Adrenal gland (tissue), 12 donors: ENCODE data around the gene TNFRSF14. TPM values are rescaled to one million over a fixed set of nuclear protein-coding genes. Genes with fewer than 3 reads are reported as not detected.

ENCODE experiments used
- DNase-seq, 7 donors: peaks; one replicate each; pipeline ENCODE4 v3.0.0-alpha.2; 2019 to 2020
- H3K27ac ChIP-seq, 5 donors: fragments of 200-600 bp; sonication (generic) in 4 of 5; 1 replicate in 3 of 5; 2 replicates in 2 of 5; pipeline versions ENCODE4 v1.5.1 to v1.8.0; 2016 to 2020; ENCODE audit warnings: mild to moderate bottlenecking in 1 of 5
- H3K27me3 ChIP-seq: fragments of 200-600 bp; 2 replicates; pipeline ENCODE4 v1.8.0; 2021
- H3K36me3 ChIP-seq, 2 donors: fragments of 200-600 bp; replicated peaks in 1 of 2; 1 replicate in 1 of 2; 2 replicates in 1 of 2; pipeline versions ENCODE4 v1.5.1 to v1.8.0; 2018 to 2022
- H3K4me1 ChIP-seq, 2 donors: fragments of 200-600 bp; replicated peaks in 1 of 2; 1 replicate in 1 of 2; 2 replicates in 1 of 2; pipeline versions ENCODE4 v1.5.1 to v1.8.0; 2018 to 2021
- H3K4me3 ChIP-seq, 4 donors: fragments of 200-600 bp; sonication (generic) in 3 of 4; one replicate each; pipeline ENCODE4 v1.5.1; 2016 to 2018
- H3K9me3 ChIP-seq, 3 donors: fragments of 200-600 bp; sonication (generic) in 1 of 3; replicated peaks in 1 of 3; 1 replicate in 2 of 3; 2 replicates in 1 of 3; pipeline versions ENCODE4 v1.5.1 to v1.8.0; 2016 to 2021
- CTCF ChIP-seq, 6 experiments: fragments of 450-650 bp in 4 of 6; fragments of 200-600 bp in 2 of 6; sonication (generic) in 1 of 6; IDR thresholded peaks; 1 replicate in 5 of 6; 2 replicates in 1 of 6; pipeline versions ENCODE4 v1.5.1 to v1.8.0; 2016 to 2021; ENCODE audit warnings: antibody characterized with exemption in 6 of 6, mild to moderate bottlenecking in 2 of 6, moderate library complexity in 1 of 6
- POLR2A ChIP-seq, 2 donors: fragments of 450-650 bp; IDR thresholded peaks; one replicate each; pipeline ENCODE4 v1.6.1; 2017; ENCODE audit warnings: antibody characterized with exemption in 2 of 2, mild to moderate bottlenecking in 2 of 2, moderate library complexity in 1 of 2
- WGBS, 4 donors: extraction: QIAGEN DNeasy Blood & Tissue Kit in 2 of 4; methylation state at CpG; one replicate each; pipeline versions ENCODE4 v1.1.5 to v1.1.7; 2013 to 2017; 5-methylcytosine and 5-hydroxymethylcytosine counted together
- intact Hi-C, 2 donors: fragments of 100-400 bp; cut with DNase I; formaldehyde crosslinking; loops; one replicate each; pipeline versions ENCODE4 v1.14.1 to v1.15.0; 2022 to 2023
- polyA plus RNA-seq, 3 donors: library from polyadenylated mRNA; stranded (reverse); fragments of 200-250 nt in 2 of 3; fragments of 350-450 nt in 1 of 3; fragmentation: Illumina TruSeq in 1 of 3; extraction: RNeasy Lipid Tissue Mini Kit (QIAGEN cat#74804) in 1 of 3; gene quantifications; one replicate each; pipeline ENCODE4 v1.2.3, GENCODE V29; 2013 to 2014
- total RNA-seq, 9 donors: library from RNA; depleted of rRNA in 4 of 9; stranded (reverse); fragments of >200 nt in 4 of 9; fragments of 120-200 nt in 1 of 9; fragmentation: NEBNext Ultra II Directional in 1 of 9; extraction: Animal tissue kit (Norgen Biotek cat#: 25700) in 1 of 9; gene quantifications; one replicate each; pipeline versions ENCODE4 v1.1.0 to v1.2.4, GENCODE V29; 2013 to 2023
- donor health status: healthy with polysubstance abuse.
- donor health status: Bipolar disorder and iron deficiency.
- donor health status: DM: yes; HTN: yes; CAD: no.
- donor health status: DM: no; HTN: no; CAD: no.
- donor health status: DM: no; HTN: no; CAD: no.
- donor health status: DM: yes; HTN: yes; CAD: no.

TNFRSF14 gene
- total and polyA plus RNA-seq, 12 donors: 7.0 to 554 (median 116) TPM

DNA sequence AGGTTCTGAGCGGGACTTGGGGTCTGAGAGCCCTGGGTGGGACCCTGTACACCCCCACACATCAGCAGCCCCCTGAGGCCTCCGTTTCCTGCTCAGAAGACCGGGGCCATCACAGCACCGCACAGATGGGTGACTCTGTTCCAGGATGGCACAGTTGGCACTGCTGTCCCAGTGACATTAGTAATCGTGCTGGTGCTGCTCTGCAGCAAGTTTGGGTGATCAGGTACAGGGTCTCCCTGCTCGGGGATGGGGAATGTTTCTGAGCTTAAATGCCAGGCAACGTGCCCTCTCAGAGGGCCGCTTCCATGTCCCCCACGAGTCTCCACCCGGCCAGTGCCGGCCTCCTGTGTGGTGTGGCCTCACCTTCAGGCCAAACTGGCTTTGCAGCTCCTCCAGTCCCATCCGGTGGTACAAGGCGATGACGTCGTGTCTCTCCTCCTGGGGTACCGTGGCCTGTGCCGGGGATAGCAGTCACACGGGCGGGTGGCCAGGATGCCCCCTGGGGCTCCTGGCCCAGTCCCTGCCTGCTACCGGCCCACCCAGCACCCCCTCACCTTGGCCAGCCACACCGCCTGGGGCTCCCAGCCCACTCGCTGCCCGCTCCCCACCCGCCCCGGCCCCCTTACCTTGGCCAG is 47.5 kb downstream of the TNFRSF14 start:
- TF ChIP-seq CTCF (IDR thresholded peaks at IDR 0.05) (no peak), POLR2A (IDR thresholded peaks at IDR 0.05) (no peak)
- Histone ChIP-seq H3K9me3 (peaks cover 0 to 9% (median 0%) of the 10 kb centered on the region in 3 donors), H3K4me1 (no peaks in the 10 kb centered on the region), H3K27me3 (peaks cover 4% of the 10 kb centered on the region), H3K36me3 (no peaks in the 10 kb centered on the region), H3K27ac (no peak overlapping the region), H3K4me3 (no peak overlapping the region)
- intact Hi-C loops: no loop called here
- WGBS, 4 donors: 84 to 90% (median 85%) methylated on average over 17 to 25 of the region's 25 CpGs
- DNase-seq: peak in 2 of 7 donors; percentile 7 to 13

- Histone ChIP-seq H3K27ac (no peak overlapping the region), H3K27me3 (peaks cover 4% of the 10 kb centered on the region), H3K4me3 (no peak overlapping the region), H3K4me1 (no peaks in the 10 kb centered on the region), H3K36me3 (no peaks in the 10 kb centered on the region), H3K9me3 (peaks cover 0 to 2% (median 0%) of the 10 kb centered on the region in 3 donors)
- intact Hi-C loops: no loop called here
- TF ChIP-seq POLR2A (IDR thresholded peaks at IDR 0.05) (no peak), CTCF (IDR thresholded peaks at IDR 0.05) (no peak)
- DNase-seq: peak in 2 of 7 donors; percentile 9 to 15
- 76 to 91% (median 88%) methylated on average over 2 to 19 of the region's 19 CpGs for WGBS, 4 donors
Measured at GRCh38 chr1:2604156-2604843, 48.1 kb downstream of the TNFRSF14 start.

GRCh38 chr1:2604844-2605508 is 48.8 kb downstream of the TNFRSF14 start:
- TF ChIP-seq POLR2A (IDR thresholded peaks at IDR 0.05): no peak
- no peak for TF ChIP-seq CTCF (IDR thresholded peaks at IDR 0.05)
- Histone ChIP-seq H3K27ac (no peak overlapping the region), H3K4me1 (no peaks in the 10 kb centered on the region), H3K9me3 (no peaks in the 10 kb centered on the region), H3K36me3 (no peaks in the 10 kb centered on the region), H3K4me3 (no peak overlapping the region), H3K27me3 (peaks cover 4% of the 10 kb centered on the region)
- WGBS, 4 donors: 72 to 85% (median 82%) methylated on average over 6 to 14 of the region's 14 CpGs
- peak in 2 of 7 donors; percentile 5 to 12 for DNase-seq
- intact Hi-C loops: no loop called here
